PFSK-1 (cell line): ENCODE data around the gene COLEC12.

Source experiments
- FOXP2 ChIP-seq: optimal IDR thresholded peaks from 2 replicates; pipeline ENCODE3; 2011; ENCODE audit warnings: borderline replicate concordance, control low read depth, inconsistent platforms; ENCODE audit not compliant: insufficient read depth; ENCODE audit errors: extremely low read length, extremely low read depth
- POLR2AphosphoS5 ChIP-seq: IDR thresholded peaks from 2 replicates; pipeline ENCODE4 v1.6.1; 2012; ENCODE audit warnings: low read depth, mild to moderate bottlenecking, control low read depth, low read length, moderate library complexity
- TAF1 ChIP-seq: IDR thresholded peaks from 2 replicates; pipeline ENCODE4 v1.6.1; 2012; ENCODE audit warnings: low read length, control low read depth, borderline replicate concordance; ENCODE audit not compliant: insufficient read depth

DNA sequence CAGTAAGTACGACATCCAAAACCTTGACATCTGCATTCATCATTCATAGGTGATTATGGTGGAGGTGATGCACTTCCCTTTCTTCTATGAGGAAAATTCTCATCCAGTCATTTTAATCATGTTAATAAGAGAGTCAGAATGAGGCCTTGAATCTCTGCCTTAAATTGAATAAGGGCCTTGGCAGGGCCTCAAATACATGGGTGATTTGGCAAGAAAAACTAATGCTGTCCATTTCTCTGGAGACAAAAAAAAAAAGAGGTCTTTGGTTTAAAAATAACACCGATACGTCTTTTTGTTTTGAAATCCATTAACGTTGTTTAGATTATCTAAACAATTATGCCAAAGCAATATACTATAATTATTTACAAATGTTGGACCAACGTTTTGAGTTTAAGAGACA lies 8.1 kb downstream of the COLEC12 start:
- TF ChIP-seq FOXP2: no peak
- no peak for TF ChIP-seq POLR2AphosphoS5
- TF ChIP-seq TAF1: no peak
